ENCODE results near the gene BATF2.

The BATF2 gene

GRCh38 chr11:64996710-64997380, at the start of gene BATF2:
Gene BATF2 (minus strand): TSS chr11:64996971. CDS start chr11:64996914, 57 bp downstream.
- POLR2A ChIA-PET, result interaction anchor here (0.9 to 1.3 kb wide), 5 partner anchors 17 to 151 kb away, joined by 3 to 7 read pairs (median 3); partner anchors contain the start of genes ARL2, CDCA5 and ZFPL1
- TF ChIP-seq BHLHE40 (IDR thresholded peaks at IDR 0.05; ENCODE audit: borderline replicate concordance) (no peak), ELF4 (IDR thresholded peaks at IDR 0.05) (no peak), L3MBTL2 (conservative IDR thresholded peaks at IDR 0.05) (no peak), HDGF (IDR thresholded peaks at IDR 0.05; ENCODE audit: borderline replicate concordance) (no peak), CTBP1 (IDR thresholded peaks at IDR 0.05; ENCODE audit: borderline replicate concordance) (no peak), ZNF384 (IDR thresholded peaks at IDR 0.05) (no peak), SUZ12 (IDR thresholded peaks at IDR 0.05) (no peak), PKNOX1 (IDR thresholded peaks at IDR 0.05) (no peak), TARDBP (IDR thresholded peaks at IDR 0.05) (no peak), FOXK2 (IDR thresholded peaks at IDR 0.05) (no peak), FOXA1 (IDR thresholded peaks at IDR 0.05) (no peak), ARNT (IDR thresholded peaks at IDR 0.05) (no peak), LEF1 (IDR thresholded peaks at IDR 0.05; ENCODE audit: borderline replicate concordance) (no peak), FOXM1 (IDR thresholded peaks at IDR 0.05; ENCODE audit: borderline replicate concordance) (no peak), NFRKB (IDR thresholded peaks at IDR 0.05) (no peak), SP1 (IDR thresholded peaks at IDR 0.05) (no peak)
- CTCF ChIA-PET, result interaction anchor here (0.6 to 1.5 kb wide), 8 partner anchors 14 to 641 kb away, joined by 3 to 6 read pairs (median 3); partner anchors contain the start of genes SIPA1 and SNX15
- peak; percentile 75 for DNase-seq (ENCODE audit: extremely low spot score)

- ChIA-PET CTCF (no interaction called here), POLR2A (no interaction called here)
- no peak for DNase-seq (ENCODE audit: extremely low spot score)
- TF ChIP-seq PKNOX1 (IDR thresholded peaks at IDR 0.05), result no peak
- TF ChIP-seq FOXA1 (IDR thresholded peaks at IDR 0.05), result no peak
- TF ChIP-seq SP1 (IDR thresholded peaks at IDR 0.05), result no peak
- no peak for TF ChIP-seq FOXM1 (IDR thresholded peaks at IDR 0.05; ENCODE audit: borderline replicate concordance)
- no peak for TF ChIP-seq TARDBP (IDR thresholded peaks at IDR 0.05)
- no peak for TF ChIP-seq HDGF (IDR thresholded peaks at IDR 0.05; ENCODE audit: borderline replicate concordance)
- no peak for TF ChIP-seq NFRKB (IDR thresholded peaks at IDR 0.05)
- TF ChIP-seq ELF4 (IDR thresholded peaks at IDR 0.05), result no peak
- no peak for TF ChIP-seq FOXK2 (IDR thresholded peaks at IDR 0.05)
- TF ChIP-seq LEF1 (IDR thresholded peaks at IDR 0.05; ENCODE audit: borderline replicate concordance), result no peak
- TF ChIP-seq SUZ12 (IDR thresholded peaks at IDR 0.05), result no peak
- TF ChIP-seq BHLHE40 (IDR thresholded peaks at IDR 0.05; ENCODE audit: borderline replicate concordance), result no peak
- TF ChIP-seq ARNT (IDR thresholded peaks at IDR 0.05), result no peak
- TF ChIP-seq ZNF384 (IDR thresholded peaks at IDR 0.05), result no peak
- no peak for TF ChIP-seq L3MBTL2 (conservative IDR thresholded peaks at IDR 0.05)
These were observed 49.0 kb upstream of the BATF2 start for GRCh38 chr11:65045728-65046127.

GRCh38 chr11:65045061-65045460, 48.3 kb upstream of the BATF2 start:
- CTCF ChIA-PET, result no interaction called here
- no peak for DNase-seq (ENCODE audit: extremely low spot score)
- TF ChIP-seq ZNF384 (IDR thresholded peaks at IDR 0.05), result no peak
- POLR2A ChIA-PET, result no interaction called here

- no peak for TF ChIP-seq CTBP1 (IDR thresholded peaks at IDR 0.05; ENCODE audit: borderline replicate concordance)
- no peak for TF ChIP-seq ZNF384 (IDR thresholded peaks at IDR 0.05)
- TF ChIP-seq LEF1 (IDR thresholded peaks at IDR 0.05; ENCODE audit: borderline replicate concordance), result no peak
- no peak for TF ChIP-seq FOXA1 (IDR thresholded peaks at IDR 0.05)
- TF ChIP-seq FOXK2 (IDR thresholded peaks at IDR 0.05), result no peak
- no peak for TF ChIP-seq FOXM1 (IDR thresholded peaks at IDR 0.05; ENCODE audit: borderline replicate concordance)
- ChIA-PET CTCF (no interaction called here), POLR2A (no interaction called here)
- no peak for DNase-seq (ENCODE audit: extremely low spot score)
These were observed 47.2 kb upstream of the BATF2 start for GRCh38 chr11:65043881-65044501.

GRCh38 chr11:65042891-65043290, 46.1 kb upstream of the BATF2 start:
- ChIA-PET POLR2A (no interaction called here), CTCF (interaction anchor here (0.8 kb wide), 1 partner anchor 29 kb away, joined by 4 read pairs; the partner anchor contains the start of gene ARL2)
- TF ChIP-seq ELF4 (IDR thresholded peaks at IDR 0.05) (no peak), L3MBTL2 (conservative IDR thresholded peaks at IDR 0.05) (no peak), TARDBP (IDR thresholded peaks at IDR 0.05) (no peak), PKNOX1 (IDR thresholded peaks at IDR 0.05) (no peak), CTBP1 (IDR thresholded peaks at IDR 0.05; ENCODE audit: borderline replicate concordance) (no peak), FOXM1 (IDR thresholded peaks at IDR 0.05; ENCODE audit: borderline replicate concordance) (no peak), FOXK2 (IDR thresholded peaks at IDR 0.05) (no peak), LEF1 (IDR thresholded peaks at IDR 0.05; ENCODE audit: borderline replicate concordance) (no peak), ZNF384 (IDR thresholded peaks at IDR 0.05) (no peak), ARNT (IDR thresholded peaks at IDR 0.05) (no peak), SP1 (IDR thresholded peaks at IDR 0.05) (no peak), HDGF (IDR thresholded peaks at IDR 0.05; ENCODE audit: borderline replicate concordance) (no peak), SUZ12 (IDR thresholded peaks at IDR 0.05) (no peak), FOXA1 (IDR thresholded peaks at IDR 0.05) (no peak), NFRKB (IDR thresholded peaks at IDR 0.05) (no peak)
- DNase-seq (ENCODE audit: extremely low spot score), result no peak

Data from HEK293T (cell line).